IMR-90 (cell line): ENCODE data around the gene RAB8A. TPM values are rescaled to one million over a fixed set of nuclear protein-coding genes. Genes with fewer than 3 reads are reported as not detected.
A peak's percentile ranks its signal among the peaks of the same experiment; 100 is the strongest.

Source experiments
- ATAC-seq: fragments of 200-7000 bp; cut with Tn5 transposase; 2 replicates; pipeline ENCODE4 v1.9.1; 2020; ENCODE audit warnings: low read depth, mild to moderate bottlenecking, moderate library complexity
- BruUV-seq: library from RNA; stranded (reverse); fragments of 400-500 nt; replicated peaks from 2 replicates; lab custom pipeline; 2021; lab: Mats Ljungman, UMichigan
- CTCF ChIA-PET: fragments of 300-600 bp; formaldehyde crosslinking; extraction: SDS; loops from one replicate; lab custom pipeline; 2021; ENCODE audit warnings: antibody characterized with exemption; lab: Yijun Ruan, JAX
- POLR2A ChIA-PET: fragments of 300-600 bp; sonication (Branson Sonifier 250); formaldehyde crosslinking; loops from one replicate; lab custom pipeline; 2022; ENCODE audit warnings: antibody characterized with exemption; ENCODE audit not compliant: unreplicated experiment; lab: Charles Lee
- DNase-seq: peaks from one replicate; pipeline ENCODE4 v3.0.0; 2013
- H2AFZ ChIP-seq: replicated peaks from 2 replicates; pipeline ENCODE3; 2013; ENCODE audit warnings: low read length, mild to moderate bottlenecking; ENCODE audit not compliant: poor library complexity
- H2AK5ac ChIP-seq: 2 replicates; pipeline ENCODE4 v1.6.1; 2013; ENCODE audit warnings: low read depth, low read length, inconsistent platforms
- H2AK9ac ChIP-seq: replicated peaks from 2 replicates; pipeline ENCODE3; 2013; ENCODE audit warnings: mild to moderate bottlenecking, low read depth, low read length, moderate library complexity; ENCODE audit not compliant: poor library complexity
- H2BK120ac ChIP-seq: 2 replicates; pipeline ENCODE4 v1.6.1; 2013; ENCODE audit warnings: low read depth, low read length, inconsistent platforms
- H2BK15ac ChIP-seq: 3 replicates; pipeline ENCODE4 v1.6.1; 2013; ENCODE audit warnings: low read depth, low read length, inconsistent platforms
- H2BK20ac ChIP-seq: 2 replicates; pipeline ENCODE4 v1.6.1; 2013; ENCODE audit warnings: low read depth, mild to moderate bottlenecking, inconsistent platforms, low read length, moderate library complexity
- H2BK5ac ChIP-seq: 2 replicates; pipeline ENCODE4 v1.6.1; 2013; ENCODE audit warnings: mild to moderate bottlenecking, low read depth, low read length, inconsistent platforms; ENCODE audit not compliant: poor library complexity, severe bottlenecking
- H3K14ac ChIP-seq: replicated peaks from 2 replicates; pipeline ENCODE4 v1.6.1; 2013; ENCODE audit warnings: low read depth, low read length, inconsistent platforms
- H3K18ac ChIP-seq: 2 replicates; pipeline ENCODE4 v1.6.1; 2013; ENCODE audit warnings: low read depth, low read length, control low read depth
- H3K23ac ChIP-seq: 2 replicates; pipeline ENCODE4 v1.6.1; 2013; ENCODE audit warnings: low read depth, low read length, inconsistent platforms
- H3K27ac ChIP-seq: 2 replicates; pipeline ENCODE4 v1.5.1; 2013; ENCODE audit warnings: mild to moderate bottlenecking, control low read depth, low read length; ENCODE audit not compliant: insufficient read depth
- H3K27me3 ChIP-seq: 2 replicates; pipeline ENCODE4 v1.6.1; 2013; ENCODE audit warnings: low read length; ENCODE audit not compliant: control insufficient read depth, insufficient read depth
- H3K36me3 ChIP-seq: 2 replicates; pipeline ENCODE4 v1.6.1; 2013; ENCODE audit warnings: low read length, mixed read lengths; ENCODE audit not compliant: control insufficient read depth, insufficient read depth
- H3K4ac ChIP-seq: 2 replicates; pipeline ENCODE4 v1.6.1; 2013; ENCODE audit warnings: low read depth, low read length, inconsistent platforms
- H3K4me1 ChIP-seq: 2 replicates; pipeline ENCODE4 v1.6.1; 2013; ENCODE audit warnings: low read length, mixed read lengths; ENCODE audit not compliant: control insufficient read depth, insufficient read depth
- H3K4me2 ChIP-seq: 2 replicates; pipeline ENCODE4 v1.6.1; 2013; ENCODE audit warnings: low read depth, mild to moderate bottlenecking, control low read depth, low read length, moderate library complexity
- H3K4me3 ChIP-seq: 2 replicates; pipeline ENCODE4 v1.5.1; 2013; ENCODE audit warnings: low read depth, mild to moderate bottlenecking, control low read depth, low read length, moderate library complexity; ENCODE audit not compliant: insufficient read depth
- H3K56ac ChIP-seq: 2 replicates; pipeline ENCODE4 v1.6.1; 2013; ENCODE audit warnings: low read length, inconsistent platforms; ENCODE audit not compliant: insufficient read depth; ENCODE audit errors: extremely low read depth
- H3K79me1 ChIP-seq, 2 experiments: 2 replicates each; pipeline ENCODE4 v1.6.1; 2013; ENCODE audit warnings: low read length in 2 of 2, inconsistent platforms in 1 of 2, low read depth in 1 of 2
- H3K9ac ChIP-seq: 2 replicates; pipeline ENCODE4 v1.6.1; 2013; ENCODE audit warnings: low read depth, low read length, control low read depth
- H3K9me1 ChIP-seq: 2 replicates; pipeline ENCODE4 v1.6.1; 2013; ENCODE audit warnings: low read length, inconsistent platforms; ENCODE audit not compliant: insufficient read depth
- H3K9me3 ChIP-seq: 2 replicates; pipeline ENCODE4 v1.6.1; 2013; ENCODE audit warnings: low read length; ENCODE audit not compliant: control insufficient read depth, insufficient read depth
- H4K20me1 ChIP-seq: 2 replicates; pipeline ENCODE4 v1.6.1; 2013; ENCODE audit warnings: low read length, inconsistent platforms; ENCODE audit not compliant: insufficient read depth
- H4K5ac ChIP-seq: 2 replicates; pipeline ENCODE4 v1.6.1; 2013; ENCODE audit warnings: mild to moderate bottlenecking, low read depth, low read length, control low read depth
- H4K8ac ChIP-seq, 2 experiments: 2 replicates each; pipeline ENCODE4 v1.6.1; 2013; ENCODE audit warnings: low read depth in 2 of 2, low read length in 2 of 2, control low read depth in 1 of 2, inconsistent platforms in 1 of 2
- H4K91ac ChIP-seq: 2 replicates; pipeline ENCODE4 v1.6.1; 2013; ENCODE audit warnings: low read depth, low read length, inconsistent platforms; ENCODE audit not compliant: insufficient read depth
- ELK1 ChIP-seq: fragments of 150-350 bp; IDR thresholded peaks from 2 replicates; pipeline ENCODE4 v1.6.1; 2016; ENCODE audit warnings: low read depth, mild to moderate bottlenecking, low read length, moderate library complexity, borderline replicate concordance
- FOS ChIP-seq: fragments of 150-350 bp; IDR thresholded peaks from 2 replicates; pipeline ENCODE4 v1.6.1; 2016; ENCODE audit warnings: low read depth, low read length
- MAZ ChIP-seq: IDR thresholded peaks from 2 replicates; pipeline ENCODE4 v1.6.1; 2012; ENCODE audit warnings: low read depth, mild to moderate bottlenecking, low read length, improper control_type of control experiment, moderate library complexity, borderline replicate concordance
- MXI1 ChIP-seq: IDR thresholded peaks from 2 replicates; pipeline ENCODE4 v1.6.1; 2012; ENCODE audit warnings: low read depth, mild to moderate bottlenecking, low read length, moderate library complexity, borderline replicate concordance
- NFE2L2 ChIP-seq: fragments of 150-350 bp; IDR thresholded peaks from 2 replicates; pipeline ENCODE4 v1.6.1; 2016; ENCODE audit warnings: low read depth, mild to moderate bottlenecking, low read length
- POLR2A ChIP-seq: IDR thresholded peaks from 2 replicates; pipeline ENCODE4 v1.6.1; 2012; ENCODE audit warnings: mild to moderate bottlenecking, low read depth, low read length
- RAD21 ChIP-seq: IDR thresholded peaks from 2 replicates; pipeline ENCODE4 v1.6.1; 2012; ENCODE audit warnings: low read length, improper control_type of control experiment
- RCOR1 ChIP-seq: IDR thresholded peaks from 2 replicates; pipeline ENCODE4 v1.6.1; 2012; ENCODE audit warnings: mild to moderate bottlenecking, low read length, improper control_type of control experiment; ENCODE audit not compliant: insufficient replicate concordance
- RFX5 ChIP-seq: IDR thresholded peaks from 2 replicates; pipeline ENCODE4 v1.8.0; 2012; ENCODE audit warnings: low read depth, mild to moderate bottlenecking, low read length, moderate library complexity
- SMC3 ChIP-seq: fragments of 150-350 bp; IDR thresholded peaks from 2 replicates; pipeline ENCODE4 v1.6.1; 2016; ENCODE audit warnings: low read depth, mild to moderate bottlenecking, antibody characterized with exemption, low read length, moderate library complexity
- WGBS, 2 experiments: methylation state at CpG; one replicate each; pipeline versions ENCODE4 v1.1.5 to v1.1.7; 2013; ENCODE audit warnings: missing lambda C conversion rate in 2 of 2; ENCODE audit not compliant: insufficient read length in 1 of 2; ENCODE audit errors: extremely low coverage in 2 of 2; 5-methylcytosine and 5-hydroxymethylcytosine counted together
- dilution Hi-C: fragments of 300-500 bp; cut with HindIII; formaldehyde crosslinking; loops from one replicate; pipeline ENCODE4 v1.14.3; 2018; ENCODE audit warnings: low sequenced_read_pairs; ENCODE audit not compliant: unreplicated experiment
- in situ Hi-C: fragments of 300-500 bp; cut with MboI; formaldehyde crosslinking; loops from 3 replicates; pipeline ENCODE4 v1.14.3; 2019; ENCODE audit warnings: low sequenced_read_pairs, inconsistent platforms, mixed read lengths
- intact Hi-C: fragments of 100-400 bp; cut with micrococcal nuclease; formaldehyde crosslinking; loops from 2 replicates; pipeline ENCODE4 v1.10.0; 2022
- polyA plus RNA-seq, 3 experiments: library from polyadenylated mRNA; depleted of rRNA; stranded (reverse); fragments of >200 nt; gene quantifications; 2 replicates each; pipeline ENCODE4 v1.2.3, GENCODE V29; 2012; ENCODE audit warnings: low replicate concordance in 1 of 3
- total RNA-seq: library from RNA; depleted of rRNA; stranded (reverse); fragments of >200 nt; gene quantifications from 2 replicates; pipeline ENCODE4 v1.2.3, GENCODE V29; 2012
- TF ChIP-seq, protein P1 (sequence below): conservative IDR thresholded peaks from 2 replicates; pipeline ENCODE4 v1.5.1; 2012; ENCODE audit warnings: mild to moderate bottlenecking, low read depth, low read length, improper control_type of control experiment

The RAB8A gene
- total and polyA plus RNA-seq, 2 of the 4 experiments (the other 2 are of a cell fraction), result 64.5 to 135 TPM

GRCh38 chr19:16112778-16113177 is 1.1 kb downstream of the RAB8A start:
- H4K5ac ChIP-seq, result no peak overlapping the region
- in situ Hi-C loops, result loop anchor here (5.0 kb wide), 1 partner anchor 75 kb away; the partner anchor contains the start of gene FAM32A
- no peak for ATAC-seq
- H3K9me1 ChIP-seq, result peaks cover 16% of the 10 kb centered on the region
- intact Hi-C loops, result loop anchor here (5.0 kb wide), 1 partner anchor 35 kb away; no protein-coding TSS in a partner anchor
- H3K79me1 ChIP-seq, result peaks cover 11 to 49% of the 10 kb centered on the region in 2 experiments
- H3K4me1 ChIP-seq, result peaks cover 7% of the 10 kb centered on the region
- peak overlapping the region; percentile 77; the same call in 1 of the 2 replicates for H3K9ac ChIP-seq
- ChIA-PET CTCF (interaction anchor here (1.0 kb wide), 1 partner anchor 47 kb away, joined by 4 read pairs; no protein-coding TSS in a partner anchor), POLR2A (no interaction called here)
- H4K91ac ChIP-seq, result no peak overlapping the region
- no peak overlapping the region; the same call in 1 of the 2 replicates for H3K4me3 ChIP-seq
- no TSS peak for BruUV-seq
- H3K14ac ChIP-seq, result no peak overlapping the region; the same call in 1 of the 2 replicates
- no peaks in the 10 kb centered on the region for H3K27me3 ChIP-seq
- H3K23ac ChIP-seq, result peak overlapping the region; percentile 83; the same call in 1 of the 2 replicates
- TF ChIP-seq RFX5, result no peak
- TF ChIP-seq POLR2A, result no peak
- no peak for TF ChIP-seq SMC3
- no peak for TF ChIP-seq MXI1
- TF ChIP-seq RCOR1, result no peak
- no peak for TF ChIP-seq NFE2L2
- no peak for TF ChIP-seq ELK1
- TF ChIP-seq MAZ, result no peak
- TF ChIP-seq RAD21, result no peak
- TF ChIP-seq, protein P1, sequence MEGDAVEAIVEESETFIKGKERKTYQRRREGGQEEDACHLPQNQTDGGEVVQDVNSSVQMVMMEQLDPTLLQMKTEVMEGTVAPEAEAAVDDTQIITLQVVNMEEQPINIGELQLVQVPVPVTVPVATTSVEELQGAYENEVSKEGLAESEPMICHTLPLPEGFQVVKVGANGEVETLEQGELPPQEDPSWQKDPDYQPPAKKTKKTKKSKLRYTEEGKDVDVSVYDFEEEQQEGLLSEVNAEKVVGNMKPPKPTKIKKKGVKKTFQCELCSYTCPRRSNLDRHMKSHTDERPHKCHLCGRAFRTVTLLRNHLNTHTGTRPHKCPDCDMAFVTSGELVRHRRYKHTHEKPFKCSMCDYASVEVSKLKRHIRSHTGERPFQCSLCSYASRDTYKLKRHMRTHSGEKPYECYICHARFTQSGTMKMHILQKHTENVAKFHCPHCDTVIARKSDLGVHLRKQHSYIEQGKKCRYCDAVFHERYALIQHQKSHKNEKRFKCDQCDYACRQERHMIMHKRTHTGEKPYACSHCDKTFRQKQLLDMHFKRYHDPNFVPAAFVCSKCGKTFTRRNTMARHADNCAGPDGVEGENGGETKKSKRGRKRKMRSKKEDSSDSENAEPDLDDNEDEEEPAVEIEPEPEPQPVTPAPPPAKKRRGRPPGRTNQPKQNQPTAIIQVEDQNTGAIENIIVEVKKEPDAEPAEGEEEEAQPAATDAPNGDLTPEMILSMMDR, result no peak
- no peak for TF ChIP-seq FOS
- peak overlapping the region; percentile 77; the same call in 1 of the 2 replicates for H3K4ac ChIP-seq
- peak overlapping the region; percentile 90 for H2AK9ac ChIP-seq
- H2BK20ac ChIP-seq, result no peak overlapping the region
- H4K20me1 ChIP-seq, result peaks cover 29% of the 10 kb centered on the region; the same call in 1 of the 2 replicates
- H2AFZ ChIP-seq, result no peak overlapping the region
- H3K18ac ChIP-seq, result no peak overlapping the region
- H3K56ac ChIP-seq, result no peak overlapping the region
- no peak overlapping the region; a peak in 1 of 4 replicates for H4K8ac ChIP-seq
- WGBS, 2 experiments, result 50% methylated on average over 1 of the region's 2 CpGs; no CpG with 5 or more reads in 1 of the 2 experiments
- H3K4me2 ChIP-seq, result peak overlapping the region; percentile 90
- H2BK5ac ChIP-seq, result no peak overlapping the region
- no peak overlapping the region for H2BK15ac ChIP-seq
- DNase-seq, result no peak
- H3K27ac ChIP-seq, result no peak overlapping the region
- no peaks in the 10 kb centered on the region for H3K9me3 ChIP-seq
- peaks cover 4% of the 10 kb centered on the region; the same call in 1 of the 2 replicates for H3K36me3 ChIP-seq
- H2AK5ac ChIP-seq, result peak overlapping the region; percentile 95; the same call in 1 of the 2 replicates
- no peak overlapping the region for H2BK120ac ChIP-seq
- dilution Hi-C loops, result no loop called here
